HG02840 (cell line): Measurements from ENCODE around the gene BMPR1A.

Experiments used
- ATAC-seq: cut with Tn5 transposase; IDR thresholded peaks from one replicate; pipeline ENCODE4 v1.9.1; 2021; ENCODE audit warnings: mild to moderate bottlenecking, moderate library complexity, moderate number of reproducible peaks; ENCODE audit not compliant: unreplicated experiment, low FRiP score

Gene BMPR1A

GRCh38 chr10:86756511-86757112 lies at the start of gene BMPR1A:
TSS of gene BMPR1A (plus strand) at chr10:86756619. CDS start at chr10:86876019, 119,400 bp downstream.
- ATAC-seq: peak; percentile 39

- no peak for ATAC-seq
Observed at GRCh38 chr10:86706977-86707376, 49.4 kb upstream of the BMPR1A start.

GRCh38 chr10:86707505-86707904 lies 48.9 kb upstream of the BMPR1A start:
- no peak for ATAC-seq

- ATAC-seq: no peak
Observed at GRCh38 chr10:86708068-86708782, 48.2 kb upstream of the BMPR1A start.

- ATAC-seq: no peak
Observed at GRCh38 chr10:86708783-86709380, 47.5 kb upstream of the BMPR1A start.

- no peak for ATAC-seq
Observed at GRCh38 chr10:86709396-86710185, 46.8 kb upstream of the BMPR1A start.

- peak; percentile 72 for ATAC-seq
Observed at GRCh38 chr10:86710987-86711512, 45.4 kb upstream of the BMPR1A start.

- peak; percentile 50 for ATAC-seq
Observed at GRCh38 chr10:86711513-86712316, 44.7 kb upstream of the BMPR1A start.

- no peak for ATAC-seq
Observed at GRCh38 chr10:86712317-86712707, 44.1 kb upstream of the BMPR1A start.

- ATAC-seq: no peak
Observed at GRCh38 chr10:86715156-86715795, 41.1 kb upstream of the BMPR1A start.

- no peak for ATAC-seq
Observed at GRCh38 chr10:86715836-86716235, 40.6 kb upstream of the BMPR1A start.

- ATAC-seq: no peak
Observed at GRCh38 chr10:86716466-86716865, 40.0 kb upstream of the BMPR1A start.

GRCh38 chr10:86718556-86718955 lies 37.9 kb upstream of the BMPR1A start:
- no peak for ATAC-seq

GRCh38 chr10:86721232-86721631 lies 35.2 kb upstream of the BMPR1A start:
- ATAC-seq: no peak

- ATAC-seq: no peak
Observed at GRCh38 chr10:86723009-86723408, 33.4 kb upstream of the BMPR1A start.

GRCh38 chr10:86724445-86724844 lies 32.0 kb upstream of the BMPR1A start:
- ATAC-seq: no peak

GRCh38 chr10:86725980-86726676 lies 30.3 kb upstream of the BMPR1A start:
- no peak for ATAC-seq

- no peak for ATAC-seq
Observed at GRCh38 chr10:86726677-86726999, 29.8 kb upstream of the BMPR1A start.

- ATAC-seq: no peak
Observed at GRCh38 chr10:86727470-86727869, 28.9 kb upstream of the BMPR1A start.
